Stimulated activated CD8-positive, alpha-beta memory T cell treated with anti-CD3 and anti-CD28 coated beads, Interleukin-12 subunit alpha, Interleukin-12 subunit beta, amount 100 ng/mL, for 1 hour (primary cell): ENCODE measurements around the gene ABHD1.
"Not testable (repeated sequence)": the region's sequence is repeated elsewhere in the genome, so short reads cannot be mapped to it uniquely, and the experiment has no call there.

Source experiments
- DNase-seq: peaks from one replicate; pipeline ENCODE4 v3.0.0-alpha.2; 2020; ENCODE audit warnings: low read depth

The ABHD1 gene

GRCh38 chr2:27110603-27111352 is 12.8 kb upstream of the ABHD1 start:
- not testable (repeated sequence) for DNase-seq

GRCh38 chr2:27111392-27112078 is 12.1 kb upstream of the ABHD1 start:
- not testable (repeated sequence) for DNase-seq

DNA sequence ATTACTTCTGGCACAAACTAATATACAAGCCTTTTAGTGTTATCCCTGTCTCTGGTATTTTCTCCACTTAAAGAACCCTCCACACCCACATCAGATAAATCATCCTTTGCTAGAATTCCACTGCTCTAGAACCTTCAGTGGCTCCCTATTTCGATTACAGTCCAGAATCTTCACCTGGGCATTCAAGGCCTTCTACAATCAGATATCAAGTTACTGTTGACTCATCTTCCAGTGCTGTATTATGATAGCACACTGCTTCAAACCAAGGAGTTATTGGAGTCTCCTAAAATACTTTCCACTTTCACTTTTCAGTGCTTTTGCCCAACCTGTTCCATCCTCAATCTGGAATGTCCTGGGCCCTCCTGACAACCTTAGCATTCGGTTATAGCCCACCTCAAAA is 8.1 kb upstream of the ABHD1 start:
- DNase-seq, result no peak

- DNase-seq, result no peak
Observed at GRCh38 chr2:27117995-27118524, 5.6 kb upstream of the ABHD1 start.

GRCh38 chr2:27118525-27119329 is 4.9 kb upstream of the ABHD1 start, which contains the start of gene CGREF1:
CGREF1 (minus strand) TSS chr2:27119128; CDS start chr2:27104366, 14,762 bp downstream.
- DNase-seq, result no peak

GRCh38 chr2:27119330-27119670 is 4.3 kb upstream of the ABHD1 start:
- not testable (repeated sequence) for DNase-seq

DNA sequence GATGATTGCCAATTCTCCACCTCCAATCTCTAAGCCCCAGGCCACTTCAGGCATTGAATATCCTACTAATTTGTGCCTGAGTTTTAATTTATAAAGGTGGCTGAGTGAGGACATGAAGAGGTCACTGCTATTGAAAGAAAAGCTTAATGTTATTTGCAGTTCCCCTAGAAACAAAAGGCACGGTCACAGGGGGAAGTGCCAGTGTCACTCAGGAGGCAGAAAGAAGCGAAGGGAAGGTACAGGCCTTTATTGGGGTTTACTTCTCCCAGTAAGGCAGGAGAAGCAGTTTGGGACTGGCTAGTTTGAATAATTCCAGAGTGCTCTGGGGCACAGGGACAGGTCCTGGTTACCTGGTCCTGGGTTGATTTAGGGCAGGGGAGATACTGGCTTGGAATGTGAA is 1.7 kb upstream of the ABHD1 start:
- no peak for DNase-seq

DNA sequence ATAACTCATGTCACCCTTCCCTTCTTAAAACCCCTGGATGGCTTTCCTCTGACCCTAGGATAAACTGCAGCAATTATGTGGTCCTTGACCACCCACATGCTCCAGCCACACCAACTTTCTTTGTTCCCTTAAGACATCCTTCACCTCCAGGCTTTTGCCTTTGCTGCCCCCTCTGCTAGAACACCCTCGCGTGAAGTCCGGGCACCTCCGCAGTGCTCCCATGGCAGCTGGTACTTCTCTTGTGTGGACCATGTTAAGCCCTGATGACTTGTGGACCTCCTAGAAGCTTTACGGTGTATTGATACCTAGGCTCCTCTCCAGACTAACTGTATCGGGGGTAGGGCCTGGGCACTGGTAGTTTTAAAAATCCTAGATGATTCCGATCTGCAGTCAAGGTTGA is 824 bp upstream of the ABHD1 start:
- DNase-seq, result no peak

DNA sequence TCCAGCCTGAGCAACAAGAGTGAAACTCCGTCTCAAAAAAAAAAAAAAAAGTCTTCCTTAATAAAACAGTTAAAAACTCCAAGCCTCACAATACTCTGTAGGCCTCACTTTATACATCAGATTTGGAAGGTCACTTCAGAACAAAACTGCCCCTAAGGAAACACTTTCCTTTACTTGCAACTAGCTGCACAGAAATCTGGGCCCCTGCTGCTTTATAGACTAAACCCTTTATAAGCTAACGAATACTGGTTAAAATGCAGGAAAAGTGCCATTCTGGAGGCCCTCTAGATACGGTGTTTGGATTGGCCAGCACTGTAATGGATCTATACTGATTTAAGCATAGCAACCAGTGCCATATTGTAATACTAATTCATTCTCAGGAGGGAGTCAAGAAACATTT is 1.5 kb downstream of the ABHD1 start:
- DNase-seq, result no peak

GRCh38 chr2:27126252-27126710 is 2.7 kb downstream of the ABHD1 start:
- DNase-seq, result no peak

DNA sequence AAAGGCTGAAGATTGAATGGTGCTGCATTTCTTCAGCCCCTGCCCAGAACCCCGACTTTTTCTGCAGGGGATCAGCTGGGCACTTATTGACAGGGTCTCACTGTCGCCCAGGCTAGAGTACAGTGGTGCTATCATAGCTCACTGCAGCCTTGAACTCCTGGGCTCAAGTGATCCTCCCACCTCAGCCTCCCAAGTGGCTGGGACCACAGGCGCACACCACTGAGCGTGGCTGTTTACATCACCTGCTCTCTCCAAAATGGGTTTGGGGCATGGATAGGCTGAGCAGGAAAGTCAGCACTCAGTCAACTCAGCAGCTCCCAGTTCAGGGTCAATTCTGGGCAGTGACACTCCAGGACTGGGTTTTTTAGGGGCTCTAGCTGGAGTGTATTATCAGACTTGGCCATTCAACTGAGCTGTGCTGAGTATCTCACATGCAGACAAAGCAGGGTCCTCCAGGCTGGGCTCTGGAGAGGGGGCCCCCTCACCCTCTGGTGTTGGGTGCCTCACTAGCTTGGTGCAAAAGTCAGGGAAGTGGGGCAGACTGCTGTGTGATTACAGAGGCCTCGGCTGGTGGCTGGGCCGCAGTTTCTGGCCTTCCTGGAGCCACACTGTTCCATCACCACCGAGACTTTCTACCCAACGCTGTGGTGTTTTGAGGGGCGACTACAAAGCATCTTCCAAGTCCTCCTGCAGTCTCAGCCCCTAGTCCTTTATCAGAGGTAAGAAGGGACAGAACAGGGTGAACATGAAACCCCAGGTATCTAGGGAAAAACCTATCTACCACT is 4.5 kb downstream of the ABHD1 start:
- DNase-seq, result no peak

DNA sequence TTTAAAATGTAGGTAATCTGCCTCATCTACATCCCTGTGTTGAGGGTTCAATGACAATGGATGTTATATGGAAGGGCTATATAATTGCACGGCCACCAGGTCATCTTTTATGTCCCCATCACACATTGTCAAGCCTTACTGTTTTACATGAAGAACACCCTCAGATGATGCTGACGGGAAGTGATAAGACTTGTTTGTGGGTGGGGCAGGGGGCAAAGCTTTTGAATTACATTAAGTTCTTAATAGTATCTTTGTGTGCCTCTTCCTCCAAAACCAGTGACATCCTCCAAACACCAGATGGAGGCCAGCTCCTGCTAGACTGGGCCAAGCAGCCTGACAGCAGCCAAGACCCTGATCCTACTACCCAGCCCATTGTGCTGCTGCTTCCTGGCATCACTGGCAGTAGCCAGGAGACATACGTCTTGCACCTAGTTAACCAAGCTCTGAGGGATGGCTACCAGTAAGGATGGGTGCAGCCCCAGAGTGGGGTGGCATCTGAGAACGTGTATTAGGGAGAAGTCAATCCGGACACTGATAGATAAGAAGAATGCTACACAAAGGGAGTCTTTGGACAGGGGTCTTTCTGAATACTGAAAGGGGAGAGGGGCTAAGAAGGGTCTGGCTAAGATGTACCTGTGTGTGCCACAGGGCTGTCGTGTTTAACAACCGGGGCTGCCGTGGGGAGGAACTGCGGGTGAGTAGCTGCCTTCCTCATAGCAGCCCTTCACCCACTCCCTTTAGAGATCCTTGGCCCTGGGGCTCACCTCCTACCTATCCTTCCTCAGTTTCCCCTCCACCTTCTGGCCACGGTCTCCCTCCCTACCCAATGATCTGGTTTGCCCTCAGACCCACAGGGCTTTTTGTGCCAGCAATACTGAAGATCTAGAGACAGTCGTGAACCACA is 5.3 kb downstream of the ABHD1 start:
- no peak for DNase-seq

DNA sequence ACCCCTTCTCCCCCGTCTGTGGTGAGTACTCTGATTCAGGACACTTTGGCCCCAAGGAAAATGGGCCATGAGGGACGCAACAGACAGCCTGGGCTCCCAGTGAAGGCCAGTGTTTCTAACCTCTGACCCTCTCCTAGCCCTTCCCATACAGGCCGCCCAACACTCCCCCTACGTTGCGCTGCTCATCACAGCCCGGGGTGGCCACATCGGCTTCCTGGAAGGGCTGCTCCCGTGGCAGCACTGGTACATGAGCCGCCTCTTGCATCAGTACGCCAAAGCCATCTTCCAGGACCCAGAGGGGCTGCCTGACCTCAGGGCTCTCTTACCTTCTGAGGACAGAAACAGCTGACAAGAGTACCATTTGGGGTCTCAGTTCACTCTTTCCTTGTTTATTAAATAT is 6.8 kb downstream of the ABHD1 start:
- DNase-seq, result no peak

DNA sequence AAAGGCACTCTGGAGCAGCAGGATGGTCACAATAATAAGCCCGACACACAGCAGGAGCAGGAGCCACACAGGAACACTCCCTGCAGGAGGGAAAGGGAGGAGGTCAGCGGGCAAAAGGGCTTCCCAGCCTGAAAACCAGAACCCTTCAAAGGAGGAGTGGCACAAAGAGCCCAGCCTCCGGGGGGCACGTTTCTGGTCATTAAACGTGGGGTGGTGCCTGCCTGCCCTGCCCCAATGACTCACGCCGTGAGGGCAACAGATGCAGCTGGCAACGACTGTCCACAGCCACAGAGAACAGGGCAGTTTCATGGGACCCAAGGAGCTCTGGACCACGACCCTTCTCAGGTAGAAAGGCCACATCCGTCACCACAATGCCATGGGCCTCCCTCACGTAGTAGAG is 7.8 kb downstream of the ABHD1 start:
- no peak for DNase-seq

DNA sequence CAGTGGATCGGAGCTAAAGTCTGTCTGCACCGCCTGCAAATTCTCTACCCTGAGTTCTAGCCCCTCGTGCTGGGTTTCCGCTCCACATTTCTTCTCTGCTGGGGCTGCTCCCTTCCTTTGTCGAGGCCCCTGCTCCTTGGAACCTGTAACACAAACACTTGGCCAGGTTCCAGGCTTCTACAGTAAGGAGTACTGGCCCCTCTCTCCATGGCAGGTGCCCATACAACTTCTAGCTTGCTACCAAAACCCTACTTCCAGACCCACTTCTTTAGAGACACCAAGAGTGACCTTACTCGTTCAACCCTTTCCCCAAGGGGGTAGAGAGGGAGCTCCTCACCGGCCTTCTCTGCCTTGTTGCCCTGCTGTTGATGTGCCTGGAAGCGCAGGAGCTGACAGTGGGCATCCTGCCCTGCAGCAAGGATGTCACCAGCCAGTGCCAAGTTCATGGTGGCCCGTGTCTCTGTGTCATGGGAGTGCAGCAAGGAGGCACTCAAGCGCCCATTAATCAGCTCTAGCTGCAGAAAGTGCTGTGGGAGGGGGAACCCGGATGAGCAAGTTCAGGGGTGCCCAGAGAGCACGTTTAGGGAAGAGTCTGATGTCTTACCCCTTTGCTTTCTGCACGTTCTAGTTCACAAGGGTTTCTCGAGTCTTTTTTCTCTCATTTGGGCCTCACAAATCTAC is 9.7 kb downstream of the ABHD1 start:
- no peak for DNase-seq

DNA sequence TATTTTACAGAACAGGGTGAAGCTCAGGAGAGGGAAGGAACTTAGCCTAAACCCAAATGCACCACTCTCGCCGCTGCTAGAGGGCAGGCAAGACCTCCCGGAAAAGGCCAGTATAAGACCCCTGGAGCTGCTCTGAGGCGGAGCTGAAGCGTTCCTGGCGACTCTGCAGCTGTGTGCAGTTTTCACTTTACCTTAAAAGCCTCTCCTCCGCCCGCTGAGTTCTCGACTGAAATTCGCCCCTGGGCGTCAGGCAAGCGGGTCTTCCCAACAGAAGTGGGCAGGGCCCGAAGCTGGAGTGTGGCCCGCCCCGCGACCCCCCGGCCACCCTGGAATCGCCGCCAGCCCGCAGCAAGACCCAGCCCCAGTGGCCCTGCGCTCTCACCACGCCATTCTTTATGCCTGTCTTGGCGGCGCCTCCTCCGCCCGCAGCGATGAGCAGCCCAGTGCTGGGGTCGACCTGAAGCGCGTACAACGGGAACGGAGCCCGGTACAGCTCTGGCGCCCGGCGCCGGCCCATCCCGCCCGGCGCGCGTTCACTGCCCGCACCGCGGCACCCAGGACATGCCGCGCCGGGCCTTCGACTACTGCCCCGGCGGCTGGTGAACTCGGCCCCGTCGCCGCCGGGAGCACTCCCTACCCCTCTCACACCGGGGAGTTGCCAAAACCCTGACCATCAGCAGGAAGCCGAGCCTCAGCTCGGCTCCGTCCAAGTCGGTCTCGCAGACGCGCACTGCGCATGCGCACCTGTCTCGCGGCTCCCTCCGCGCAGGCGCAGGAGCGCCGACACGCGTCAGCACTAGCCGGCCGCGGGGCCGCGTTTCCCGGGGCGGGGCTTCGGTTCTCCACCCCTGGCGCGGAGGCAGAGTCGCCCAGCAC is 10.5 kb downstream of the ABHD1 start, which contains the start of gene PREB:
Gene PREB, minus strand, starts transcription at position 732 of the 876 bp plus-strand sequence. Its CDS starts 215 bp downstream, at position 517.
- peak; percentile 97 for DNase-seq

DNA sequence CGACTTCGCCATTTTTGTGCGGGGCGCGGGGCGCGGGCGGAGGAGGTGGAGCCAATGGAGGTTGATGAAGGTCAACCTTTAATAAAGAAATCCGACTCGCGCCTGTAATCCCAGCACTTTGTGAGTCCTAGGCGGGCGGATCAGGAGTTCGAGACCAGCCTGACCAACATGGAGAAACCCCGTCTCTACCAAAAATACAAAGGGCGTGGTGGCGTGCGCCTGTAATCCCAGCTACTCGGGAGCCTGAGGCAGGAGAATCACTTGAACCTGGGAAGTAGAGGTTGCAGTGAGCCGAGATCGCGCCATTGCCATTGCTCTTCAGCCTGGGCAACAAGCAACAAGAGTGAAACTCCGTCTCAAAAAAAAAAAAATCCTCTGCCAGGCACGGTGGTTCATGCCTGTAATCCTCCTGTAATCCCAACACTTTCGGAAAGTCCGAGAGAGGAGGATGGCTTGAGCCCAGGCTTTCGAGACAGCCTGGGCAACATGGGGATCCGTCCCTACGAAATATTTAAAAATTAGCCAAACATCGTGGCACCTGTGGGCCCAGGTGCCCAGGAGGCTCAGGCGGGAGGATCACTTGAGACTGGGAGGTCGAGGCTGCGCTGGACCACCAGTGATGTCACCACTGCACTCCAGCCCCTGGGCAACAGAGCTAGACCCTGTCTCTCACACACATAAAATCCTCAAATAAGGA is 11.3 kb downstream of the ABHD1 start:
- DNase-seq, result no peak

DNA sequence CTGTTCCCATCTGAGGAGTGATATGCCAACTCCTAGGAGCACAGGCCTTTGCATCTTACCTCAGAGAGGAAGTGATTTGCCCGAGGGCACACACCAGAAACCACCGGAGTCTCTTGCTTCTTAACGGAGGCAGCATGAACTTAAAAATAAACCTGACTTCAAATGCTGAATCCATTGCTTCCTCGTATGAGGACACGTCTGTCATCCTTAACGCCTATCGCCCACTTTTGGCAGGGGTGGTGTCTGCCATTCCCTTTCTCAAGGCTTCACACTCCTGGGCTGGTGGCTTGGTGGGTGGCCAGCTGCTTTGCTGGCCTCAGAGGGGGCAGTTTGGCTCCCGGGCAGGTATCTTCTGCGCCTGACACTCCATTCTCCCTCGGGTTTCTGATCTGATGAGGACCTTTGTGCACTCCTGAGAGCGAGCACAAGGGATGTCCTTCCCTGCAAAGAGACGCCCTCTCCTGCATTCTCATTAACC is 11.9 kb downstream of the ABHD1 start:
- DNase-seq, result no peak
